GM18867 (cell line): ENCODE results near the gene LGALS4.
"Not testable (repeated sequence)": the region's sequence is repeated elsewhere in the genome, so short reads cannot be mapped to it uniquely, and the experiment has no call there.

Experiments
- ATAC-seq: cut with Tn5 transposase; IDR thresholded peaks from one replicate; pipeline ENCODE4 v1.9.1; 2021; ENCODE audit warnings: mild to moderate bottlenecking, moderate library complexity; ENCODE audit not compliant: unreplicated experiment

The LGALS4 gene

DNA sequence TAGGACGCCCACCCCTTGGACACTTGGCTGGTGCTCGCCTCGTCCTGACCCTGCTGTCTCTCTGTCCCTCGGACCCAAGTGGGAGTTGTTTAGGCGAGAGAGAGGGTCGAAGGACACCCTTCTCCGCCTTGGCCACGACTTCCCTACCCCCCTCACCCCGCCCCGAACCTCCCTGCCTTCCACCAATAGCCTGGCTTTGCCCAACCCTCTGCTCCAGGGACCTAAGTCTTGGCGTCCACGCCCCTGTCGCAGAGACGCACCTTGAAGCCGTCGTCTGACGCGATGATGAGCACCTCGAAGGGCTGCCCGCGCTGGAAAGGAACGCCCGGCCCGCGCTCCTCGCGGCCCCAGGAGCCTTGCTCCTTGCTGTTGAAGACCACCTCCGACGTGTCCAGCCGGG, 41.2 kb downstream of the LGALS4 start:
- not testable (repeated sequence) for ATAC-seq

GRCh38 chr19:38770949-38771275, 41.8 kb downstream of the LGALS4 start:
- ATAC-seq, result not testable (repeated sequence)

DNA sequence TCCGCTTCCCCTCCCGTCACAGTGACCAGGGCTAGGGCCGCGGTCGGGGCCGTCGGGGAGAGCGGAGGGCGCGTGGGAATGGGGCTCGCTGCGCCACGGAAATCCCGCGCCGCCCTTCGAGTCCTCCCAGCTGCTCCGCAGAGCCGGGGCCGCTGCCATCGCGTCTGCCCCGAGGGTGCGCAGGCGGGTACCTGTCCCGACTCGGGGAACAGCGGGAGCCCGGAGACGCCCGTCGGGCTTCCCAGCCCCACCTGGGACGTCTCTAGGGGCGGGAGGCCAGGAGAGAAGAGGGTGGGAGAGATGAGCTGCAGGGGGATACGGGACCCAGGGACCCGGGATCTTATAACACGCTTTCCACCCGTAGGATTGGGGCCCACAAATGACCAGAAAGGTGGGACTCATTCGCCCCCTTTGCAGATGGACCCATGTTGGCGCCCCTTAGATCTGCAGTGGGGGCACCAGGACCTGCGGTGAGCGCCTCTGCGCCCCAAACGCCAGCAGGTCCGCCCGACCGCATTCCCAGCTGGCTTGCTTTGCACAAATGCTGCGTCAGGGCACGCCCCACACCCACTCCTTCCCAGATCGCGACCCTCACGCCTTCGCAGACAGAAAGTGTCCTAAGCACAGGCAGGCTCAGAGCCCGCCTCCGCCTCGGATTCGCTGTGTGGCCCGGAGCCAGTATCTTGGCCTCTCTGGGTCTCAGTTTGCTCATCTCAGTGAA, 42.4 kb downstream of the LGALS4 start:
- ATAC-seq, result not testable (repeated sequence)

GRCh38 chr19:38769635-38770211, 43.0 kb downstream of the LGALS4 start:
- ATAC-seq, result peak; percentile 60

DNA sequence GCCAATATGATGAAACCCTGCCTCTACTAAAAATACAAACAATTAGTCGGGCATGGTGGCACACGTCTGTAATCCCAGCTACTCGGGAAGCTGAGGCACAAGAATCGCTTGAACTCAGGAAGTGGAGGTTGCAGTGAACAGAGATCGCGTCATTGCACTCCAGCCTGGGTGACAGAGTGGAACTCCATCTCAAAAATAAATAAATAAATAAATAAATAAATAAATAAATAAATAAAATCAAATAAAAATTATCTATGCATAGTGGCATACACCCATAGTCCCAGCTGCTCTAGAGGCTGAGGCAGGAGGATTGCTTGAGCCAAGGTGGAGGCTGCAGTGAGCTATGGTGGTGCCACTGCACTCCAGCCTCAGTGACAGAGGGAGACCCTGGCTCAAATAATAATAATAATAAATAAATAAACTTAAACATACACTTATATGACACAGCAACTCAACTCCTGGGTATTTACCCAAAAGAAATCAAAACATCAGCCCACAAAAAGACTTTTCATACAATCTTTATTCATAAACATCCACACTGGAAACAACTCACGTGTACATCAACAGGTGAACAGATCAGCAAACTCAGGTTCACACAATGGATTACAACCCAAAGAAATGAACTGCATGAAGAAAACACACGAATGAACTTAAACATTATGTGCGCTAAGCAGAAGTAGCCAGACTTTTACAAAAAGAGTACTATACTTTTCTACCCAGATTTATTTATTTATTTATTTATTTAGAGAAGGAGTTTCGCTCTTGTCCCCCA, 46.3 kb downstream of the LGALS4 start:
- no peak for ATAC-seq

GRCh38 chr19:38765214-38765613, 47.5 kb downstream of the LGALS4 start:
- no peak for ATAC-seq

DNA sequence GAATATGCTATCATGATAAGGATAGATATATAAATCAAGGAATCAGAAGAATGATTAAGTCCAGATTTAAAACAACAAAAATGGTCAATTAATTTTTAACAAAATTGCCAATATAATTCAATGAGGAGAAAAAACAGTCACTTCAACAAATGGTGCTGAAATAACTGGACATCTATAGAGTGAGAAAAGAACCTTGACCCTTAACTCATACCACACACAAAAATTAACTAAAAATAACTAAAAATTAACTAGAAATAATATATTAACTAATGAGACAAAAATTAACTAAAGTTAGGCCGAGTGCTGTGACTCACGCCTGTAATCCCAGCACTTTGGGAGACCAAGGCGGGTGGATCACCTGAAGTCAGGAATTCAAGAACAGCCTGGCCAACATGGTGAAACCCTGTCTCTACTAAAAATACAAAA, 48.9 kb downstream of the LGALS4 start:
- ATAC-seq, result no peak

DNA sequence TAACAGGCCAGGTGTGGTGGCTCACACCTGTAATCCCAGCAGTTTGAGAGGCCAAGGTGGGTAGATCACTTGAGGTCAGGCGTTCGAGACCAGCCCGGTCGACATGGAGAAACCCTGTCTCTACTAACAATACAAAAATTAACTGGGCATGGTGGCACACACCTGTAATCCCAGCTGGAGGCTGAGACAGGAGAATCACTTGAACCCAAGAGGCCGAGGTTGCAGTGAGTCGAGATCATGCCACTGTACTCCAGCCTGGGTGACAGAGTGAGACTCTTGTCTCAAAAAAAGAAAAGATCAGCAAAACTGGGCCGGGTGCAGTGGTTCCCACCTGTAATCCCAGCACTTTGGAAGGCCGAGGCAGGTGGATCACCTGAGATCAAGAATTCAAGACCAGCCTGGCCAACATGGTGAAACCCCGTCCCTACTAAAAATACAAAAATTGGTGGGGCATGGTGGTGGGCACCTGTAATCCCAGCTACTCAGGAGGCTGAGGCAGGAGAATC, 50.8 kb downstream of the LGALS4 start:
- not testable (repeated sequence) for ATAC-seq

GRCh38 chr19:38760805-38761517, 51.8 kb downstream of the LGALS4 start:
- not testable (repeated sequence) for ATAC-seq

- no peak for ATAC-seq
Observed at GRCh38 chr19:38759590-38760003, 53.1 kb downstream of the LGALS4 start.

GRCh38 chr19:38754196-38754595, 58.5 kb downstream of the LGALS4 start:
- not testable (repeated sequence) for ATAC-seq

GRCh38 chr19:38753783-38754182, 59.0 kb downstream of the LGALS4 start:
- ATAC-seq, result not testable (repeated sequence)
